HepG2 (cell line): ENCODE data around the gene E2F1. TPM values are rescaled to one million over a fixed set of nuclear protein-coding genes. Genes with fewer than 3 reads are reported as not detected.

Experiments used
- BORCS8-MEF2B ChIP-seq: sonication (generic); formaldehyde crosslinking; IDR thresholded peaks from 2 replicates; pipeline ENCODE4 v1.8.0; 2022; ENCODE audit warnings: mild to moderate bottlenecking, missing genetic modification reagents
- CC2D1A ChIP-seq: sonication (generic); formaldehyde crosslinking; IDR thresholded peaks from 2 replicates; pipeline ENCODE4 v1.8.1; 2023; ENCODE audit warnings: mild to moderate bottlenecking, missing genetic modification reagents
- EED ChIP-seq: sonication (generic); formaldehyde crosslinking; IDR thresholded peaks from 2 replicates; pipeline ENCODE4 v1.5.0; 2020; ENCODE audit warnings: mild to moderate bottlenecking, missing genetic modification reagents
- IRX3 ChIP-seq: sonication (generic); formaldehyde crosslinking; IDR thresholded peaks from 2 replicates; pipeline ENCODE4 v1.8.1; 2023; ENCODE audit warnings: mild to moderate bottlenecking, low read depth, missing genetic modification reagents, borderline replicate concordance
- SAFB2 ChIP-seq: sonication (generic); formaldehyde crosslinking; IDR thresholded peaks from 2 replicates; pipeline ENCODE4 v1.5.1; 2020; ENCODE audit warnings: missing genetic modification reagents, low read depth, mild to moderate bottlenecking, borderline replicate concordance
- SIN3A ChIP-seq: IDR thresholded peaks from 2 replicates; pipeline ENCODE4 v1.6.1; 2011; ENCODE audit warnings: low read depth, mild to moderate bottlenecking, control low read depth, low read length, borderline replicate concordance
- SNAI1 ChIP-seq: sonication (generic); formaldehyde crosslinking; IDR thresholded peaks from 2 replicates; pipeline ENCODE4 v1.5.0; 2020; ENCODE audit warnings: mild to moderate bottlenecking, missing genetic modification reagents, borderline replicate concordance
- TP53 ChIP-seq: sonication (generic); formaldehyde crosslinking; conservative IDR thresholded peaks from 2 replicates; pipeline ENCODE4 v1.4.0; 2020; ENCODE audit warnings: missing genetic modification reagents
- ZNF207 ChIP-seq: fragments of 450-650 bp; IDR thresholded peaks from 2 replicates; pipeline ENCODE4 v1.6.1; 2016; ENCODE audit warnings: antibody characterized with exemption, borderline replicate concordance
- ZNF225 ChIP-seq: sonication (generic); formaldehyde crosslinking; IDR thresholded peaks from 2 replicates; pipeline ENCODE4 v1.4.0; 2020; ENCODE audit warnings: mild to moderate bottlenecking, missing genetic modification reagents
- ZNF274 ChIP-seq: sonication (generic); formaldehyde crosslinking; IDR thresholded peaks from 2 replicates; pipeline ENCODE4 v1.5.1; 2020; ENCODE audit warnings: mild to moderate bottlenecking, missing genetic modification reagents
- ZNF317 ChIP-seq: sonication (generic); formaldehyde crosslinking; IDR thresholded peaks from 2 replicates; pipeline ENCODE4 v1.5.0; 2020; ENCODE audit warnings: mild to moderate bottlenecking, missing genetic modification reagents
- ZNF329 ChIP-seq: sonication (generic); formaldehyde crosslinking; IDR thresholded peaks from 2 replicates; pipeline ENCODE4 v1.9.0; 2021; ENCODE audit warnings: low read depth, mild to moderate bottlenecking, missing genetic modification reagents
- ZNF367 ChIP-seq: sonication (generic); formaldehyde crosslinking; IDR thresholded peaks from 2 replicates; pipeline ENCODE4 v1.4.0; 2020; ENCODE audit warnings: missing genetic modification reagents, borderline replicate concordance
- ZNF382 ChIP-seq: sonication (generic); formaldehyde crosslinking; IDR thresholded peaks from 2 replicates; pipeline ENCODE4 v1.5.0; 2020; ENCODE audit warnings: missing genetic modification reagents, mild to moderate bottlenecking, borderline replicate concordance
- ZNF446 ChIP-seq: sonication (generic); formaldehyde crosslinking; IDR thresholded peaks from 2 replicates; pipeline ENCODE4 v1.5.0; 2020; ENCODE audit warnings: mild to moderate bottlenecking, missing genetic modification reagents
- ZNF543 ChIP-seq: sonication (generic); formaldehyde crosslinking; IDR thresholded peaks from 2 replicates; pipeline ENCODE4 v1.4.0; 2020; ENCODE audit warnings: mild to moderate bottlenecking, missing genetic modification reagents
- ZNF557 ChIP-seq: sonication (generic); formaldehyde crosslinking; IDR thresholded peaks from 2 replicates; pipeline ENCODE4 v1.4.0; 2020; ENCODE audit warnings: missing genetic modification reagents
- ZNF569 ChIP-seq: sonication (generic); formaldehyde crosslinking; IDR thresholded peaks from 2 replicates; pipeline ENCODE4 v1.5.0; 2020; ENCODE audit warnings: mild to moderate bottlenecking, missing genetic modification reagents, moderate library complexity, borderline replicate concordance
- ZNF747 ChIP-seq: sonication (generic); formaldehyde crosslinking; IDR thresholded peaks from 2 replicates; pipeline ENCODE4 v1.8.1; 2023; ENCODE audit warnings: missing genetic modification reagents, mild to moderate bottlenecking, borderline replicate concordance
- polyA plus RNA-seq, 8 experiments: library from polyadenylated mRNA; depleted of rRNA in 3 of 8; stranded (reverse) in 7 of 8; unstranded in 1 of 8; fragments of >200 nt; fragmentation: Illumina TruSeq in 4 of 8; extraction: Trizol in 4 of 8; gene quantifications; 2 replicates each; pipeline versions ENCODE4 v1.2.1 to v1.2.3, GENCODE V29; 2011 to 2016; ENCODE audit warnings: low read depth in 4 of 8, missing spikeins in 1 of 8, mixed read lengths in 1 of 8; ENCODE audit not compliant: insufficient read depth in 1 of 8
- total RNA-seq, 5 experiments: library from RNA; depleted of rRNA; stranded (reverse); fragments of >200 nt; fragmentation: Illumina TruSeq; extraction: Trizol; gene quantifications; 2 replicates each; pipeline ENCODE4 v1.2.3, GENCODE V29; 2016; ENCODE audit warnings: low read depth in 1 of 5
- TF ChIP-seq, protein P1 (sequence below): IDR thresholded peaks from 2 replicates; pipeline ENCODE4 v1.6.1; 2016; ENCODE audit warnings: low read depth, control low read depth
- TF ChIP-seq, protein P2 (sequence below): IDR thresholded peaks from 2 replicates; pipeline ENCODE4 v1.6.1; 2016
- TF ChIP-seq, protein P3 (sequence below): sonication (generic); formaldehyde crosslinking; IDR thresholded peaks from 2 replicates; pipeline ENCODE4 v1.8.0; 2022; ENCODE audit warnings: mild to moderate bottlenecking, missing genetic modification reagents, borderline replicate concordance
- TF ChIP-seq, protein P4 (sequence below): sonication (generic); formaldehyde crosslinking; IDR thresholded peaks from 2 replicates; pipeline ENCODE4 v1.4.0; 2020; ENCODE audit warnings: mild to moderate bottlenecking, low read depth, missing genetic modification reagents

Gene E2F1
- total and polyA plus RNA-seq, 2 of the 13 experiments (the other 11 are each of a cell fraction or from before 2014, with no cell fraction given), result 25.5 to 39.4 TPM

DNA sequence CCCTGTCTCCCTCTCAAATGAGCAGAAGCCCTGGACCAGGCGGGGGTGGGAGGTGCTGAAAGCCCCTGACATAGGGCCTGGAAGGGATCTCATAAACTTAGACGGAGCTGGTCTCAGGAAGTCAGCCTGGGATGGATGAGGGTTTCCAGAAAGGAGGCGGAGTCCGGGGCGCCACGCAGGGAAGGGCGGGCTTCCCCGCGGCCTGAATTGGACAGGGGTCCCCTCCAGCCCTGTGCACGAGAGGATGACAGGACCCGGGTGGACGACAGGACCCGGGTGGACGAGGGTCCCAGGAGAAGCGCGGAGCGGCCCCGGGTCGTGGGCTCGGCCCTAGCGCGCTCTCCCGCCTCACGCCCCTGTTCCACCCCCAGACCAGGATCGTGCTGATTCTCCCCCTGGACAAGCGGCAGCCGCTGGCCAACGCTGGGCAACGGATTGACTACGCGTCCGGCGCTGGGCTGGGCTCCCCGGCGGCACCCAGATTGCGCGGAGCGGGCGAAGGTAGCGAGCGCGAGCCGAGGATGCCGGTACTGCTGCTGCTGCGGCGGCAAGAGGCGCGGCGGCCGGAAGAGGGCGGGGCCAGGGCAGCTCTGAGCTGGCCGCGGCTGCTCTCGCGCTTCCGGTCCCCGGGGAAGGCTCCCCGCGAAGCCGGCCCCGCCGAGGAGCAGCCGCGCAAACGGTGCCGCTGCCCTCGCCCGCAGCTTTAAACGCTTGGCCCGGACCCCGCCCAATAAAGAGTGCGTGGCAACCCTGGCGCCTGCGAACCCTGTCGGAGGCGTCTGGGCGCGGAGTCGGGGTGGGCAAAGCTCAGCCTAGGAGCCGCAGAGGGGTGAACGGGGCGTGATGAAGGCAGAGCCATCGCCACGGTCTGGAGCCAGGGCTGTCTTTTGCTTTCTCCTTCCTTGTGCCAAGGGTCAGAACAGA, 22.8 kb downstream of the E2F1 start (continued):
- peak; percentile 95 for TF ChIP-seq ZNF446 (CRISPR knock-in tag)
- no peak for TF ChIP-seq SNAI1
- TF ChIP-seq, protein P1, sequence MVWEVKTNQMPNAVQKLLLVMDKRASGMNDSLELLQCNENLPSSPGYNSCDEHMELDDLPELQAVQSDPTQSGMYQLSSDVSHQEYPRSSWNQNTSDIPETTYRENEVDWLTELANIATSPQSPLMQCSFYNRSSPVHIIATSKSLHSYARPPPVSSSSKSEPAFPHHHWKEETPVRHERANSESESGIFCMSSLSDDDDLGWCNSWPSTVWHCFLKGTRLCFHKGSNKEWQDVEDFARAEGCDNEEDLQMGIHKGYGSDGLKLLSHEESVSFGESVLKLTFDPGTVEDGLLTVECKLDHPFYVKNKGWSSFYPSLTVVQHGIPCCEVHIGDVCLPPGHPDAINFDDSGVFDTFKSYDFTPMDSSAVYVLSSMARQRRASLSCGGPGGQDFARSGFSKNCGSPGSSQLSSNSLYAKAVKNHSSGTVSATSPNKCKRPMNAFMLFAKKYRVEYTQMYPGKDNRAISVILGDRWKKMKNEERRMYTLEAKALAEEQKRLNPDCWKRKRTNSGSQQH (CRISPR knock-in tag), result no peak; the same call in 1 of the 2 replicates
- peak; percentile 56; the same call in 1 of the 2 replicates for TF ChIP-seq SIN3A
- 0 out of 2 replicates have a peak, but pooled peaks have one; percentile 78 for TF ChIP-seq CC2D1A (CRISPR knock-in tag)
- peak; percentile 70; the same call in 1 of the 2 replicates for TF ChIP-seq ZNF557
- peak; percentile 93 for TF ChIP-seq IRX3 (CRISPR knock-in tag)
- TF ChIP-seq ZNF367 (CRISPR knock-in tag), result peak; percentile 82
- peak; percentile 79; the same call in 1 of the 2 replicates for TF ChIP-seq ZNF225 (CRISPR knock-in tag)
- TF ChIP-seq ZNF382 (CRISPR knock-in tag), result no peak
- peak; percentile 96 for TF ChIP-seq ZNF274 (CRISPR knock-in tag)
- peak; percentile 32; the same call in 1 of the 2 replicates for TF ChIP-seq TP53 (CRISPR knock-in tag)
- TF ChIP-seq, protein P2, sequence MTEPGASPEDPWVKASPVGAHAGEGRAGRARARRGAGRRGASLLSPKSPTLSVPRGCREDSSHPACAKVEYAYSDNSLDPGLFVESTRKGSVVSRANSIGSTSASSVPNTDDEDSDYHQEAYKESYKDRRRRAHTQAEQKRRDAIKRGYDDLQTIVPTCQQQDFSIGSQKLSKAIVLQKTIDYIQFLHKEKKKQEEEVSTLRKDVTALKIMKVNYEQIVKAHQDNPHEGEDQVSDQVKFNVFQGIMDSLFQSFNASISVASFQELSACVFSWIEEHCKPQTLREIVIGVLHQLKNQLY (CRISPR knock-in tag), result no peak
- TF ChIP-seq ZNF747 (CRISPR knock-in tag), result peak; percentile 98
- TF ChIP-seq EED, result peak; percentile 98
- TF ChIP-seq ZNF207, result 0 out of 2 replicates have a peak, but pooled peaks have one; percentile 26
- TF ChIP-seq, protein P3, sequence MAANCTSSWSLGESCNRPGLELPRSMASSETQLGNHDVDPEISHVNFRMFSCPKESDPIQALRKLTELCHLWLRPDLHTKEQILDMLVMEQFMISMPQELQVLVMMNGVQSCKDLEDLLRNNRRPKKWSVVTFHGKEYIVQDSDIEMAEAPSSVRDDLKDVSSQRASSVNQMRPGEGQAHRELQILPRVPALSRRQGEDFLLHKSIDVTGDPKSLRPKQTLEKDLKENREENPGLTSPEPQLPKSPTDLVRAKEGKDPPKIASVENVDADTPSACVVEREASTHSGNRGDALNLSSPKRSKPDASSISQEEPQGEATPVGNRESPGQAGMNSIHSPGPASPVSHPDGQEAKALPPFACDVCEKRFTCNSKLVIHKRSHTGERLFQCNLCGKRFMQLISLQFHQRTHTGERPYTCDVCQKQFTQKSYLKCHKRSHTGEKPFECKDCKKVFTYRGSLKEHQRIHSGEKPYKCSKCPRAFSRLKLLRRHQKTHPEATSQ (CRISPR knock-in tag), result peak; percentile 89; the same call in 1 of the 2 replicates
- TF ChIP-seq, protein P4, sequence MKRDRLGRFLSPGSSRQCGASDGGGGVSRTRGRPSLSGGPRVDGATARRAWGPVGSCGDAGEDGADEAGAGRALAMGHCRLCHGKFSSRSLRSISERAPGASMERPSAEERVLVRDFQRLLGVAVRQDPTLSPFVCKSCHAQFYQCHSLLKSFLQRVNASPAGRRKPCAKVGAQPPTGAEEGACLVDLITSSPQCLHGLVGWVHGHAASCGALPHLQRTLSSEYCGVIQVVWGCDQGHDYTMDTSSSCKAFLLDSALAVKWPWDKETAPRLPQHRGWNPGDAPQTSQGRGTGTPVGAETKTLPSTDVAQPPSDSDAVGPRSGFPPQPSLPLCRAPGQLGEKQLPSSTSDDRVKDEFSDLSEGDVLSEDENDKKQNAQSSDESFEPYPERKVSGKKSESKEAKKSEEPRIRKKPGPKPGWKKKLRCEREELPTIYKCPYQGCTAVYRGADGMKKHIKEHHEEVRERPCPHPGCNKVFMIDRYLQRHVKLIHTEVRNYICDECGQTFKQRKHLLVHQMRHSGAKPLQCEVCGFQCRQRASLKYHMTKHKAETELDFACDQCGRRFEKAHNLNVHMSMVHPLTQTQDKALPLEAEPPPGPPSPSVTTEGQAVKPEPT (CRISPR knock-in tag), result no peak
- TF ChIP-seq ZNF317, result peak; percentile 79; the same call in 1 of the 2 replicates
- peak; percentile 91 for TF ChIP-seq ZNF329 (CRISPR knock-in tag)
- TF ChIP-seq ZNF543, result peak; percentile 75
- TF ChIP-seq ZNF569 (CRISPR knock-in tag), result no peak
- TF ChIP-seq BORCS8-MEF2B (CRISPR knock-in tag), result peak; percentile 97
- peak; percentile 100 for TF ChIP-seq SAFB2 (CRISPR knock-in tag)
